T1000 (cell line): ENCODE results near the gene DBNDD1.
"Not testable (repeated sequence)": the region's sequence is repeated elsewhere in the genome, so short reads cannot be mapped to it uniquely, and the experiment has no call there.

Experiments used
- DNase-seq: peaks from one replicate; lab custom pipeline; 2025; ENCODE audit warnings: mixed read lengths; lab: John Stamatoyannopoulos, UW

DBNDD1 gene

GRCh38 chr16:90011508-90011819, 7.8 kb downstream of the DBNDD1 start:
- DNase-seq = no peak

- DNase-seq = no peak
These were observed 8.4 kb downstream of the DBNDD1 start for GRCh38 chr16:90010676-90011507.

- DNase-seq = no peak
These were observed 9.9 kb downstream of the DBNDD1 start for GRCh38 chr16:90009172-90009899.

- no peak for DNase-seq
These were observed 10.5 kb downstream of the DBNDD1 start for GRCh38 chr16:90008708-90009145.

- DNase-seq = not testable (repeated sequence)
These were observed 11.5 kb downstream of the DBNDD1 start for GRCh38 chr16:90007635-90008234.

GRCh38 chr16:90007015-90007414, 12.2 kb downstream of the DBNDD1 start:
- no peak for DNase-seq

GRCh38 chr16:90005956-90006663, 13.1 kb downstream of the DBNDD1 start:
- DNase-seq = no peak

- no peak for DNase-seq
These were observed 14.7 kb downstream of the DBNDD1 start for GRCh38 chr16:90004577-90004976.

GRCh38 chr16:90002759-90003158, 16.5 kb downstream of the DBNDD1 start:
- DNase-seq = no peak

GRCh38 chr16:90001761-90002503, 17.3 kb downstream of the DBNDD1 start:
- DNase-seq = no peak

- no peak for DNase-seq
These were observed 18.4 kb downstream of the DBNDD1 start for GRCh38 chr16:90000733-90001427.

- no peak for DNase-seq
These were observed 19.3 kb downstream of the DBNDD1 start for GRCh38 chr16:89999831-90000574.

GRCh38 chr16:89996178-89996489, 23.1 kb downstream of the DBNDD1 start:
- DNase-seq = no peak

- DNase-seq = peak; percentile 87
These were observed 23.6 kb downstream of the DBNDD1 start for GRCh38 chr16:89995475-89996177.

- peak; percentile 87 for DNase-seq
These were observed 24.4 kb downstream of the DBNDD1 start for GRCh38 chr16:89994721-89995474.

- no peak for DNase-seq
These were observed 24.9 kb downstream of the DBNDD1 start for GRCh38 chr16:89994389-89994720.

- DNase-seq = no peak
These were observed 25.3 kb downstream of the DBNDD1 start for GRCh38 chr16:89993971-89994370.

- DNase-seq = no peak
These were observed 25.9 kb downstream of the DBNDD1 start for GRCh38 chr16:89993377-89993776.

GRCh38 chr16:89990799-89991198, 28.5 kb downstream of the DBNDD1 start:
- no peak for DNase-seq
